Skeletal muscle satellite cell (primary cell): Measurements from ENCODE around the gene ACOX1.

Experiments used
- H3K27me3 ChIP-seq: 2 replicates; pipeline ENCODE4 v1.7.0; 2013; ENCODE audit warnings: low read length; ENCODE audit not compliant: control insufficient read depth, insufficient read depth
- H3K36me3 ChIP-seq: 2 replicates; pipeline ENCODE4 v1.7.0; 2013; ENCODE audit warnings: mild to moderate bottlenecking, control low read depth, low read length; ENCODE audit not compliant: insufficient read depth
- H3K4me1 ChIP-seq: 2 replicates; pipeline ENCODE4 v1.7.0; 2013; ENCODE audit warnings: low read length; ENCODE audit not compliant: control insufficient read depth, insufficient read depth
- H3K4me2 ChIP-seq: 2 replicates; pipeline ENCODE4 v1.7.0; 2013; ENCODE audit warnings: mild to moderate bottlenecking, low read length
- H3K4me3 ChIP-seq: 2 replicates; pipeline ENCODE4 v1.7.0; 2013; ENCODE audit warnings: low read length
- H3K9ac ChIP-seq: 2 replicates; pipeline ENCODE4 v1.7.0; 2013; ENCODE audit warnings: mild to moderate bottlenecking, low read depth, low read length, moderate library complexity
- H3K9me3 ChIP-seq: replicated peaks from 2 replicates; pipeline ENCODE4 v1.7.0; 2013; ENCODE audit warnings: mild to moderate bottlenecking, control low read depth, low read length

Gene ACOX1

GRCh38 chr17:76007131-76007849, 28.3 kb upstream of the ACOX1 start:
- Histone ChIP-seq H3K4me2 (no peak overlapping the region), H3K4me1 (peaks cover 12% of the 10 kb centered on the region), H3K36me3 (peaks cover under 1% of the 10 kb centered on the region), H3K9ac (no peak overlapping the region), H3K4me3 (no peak overlapping the region), H3K9me3 (no peaks in the 10 kb centered on the region), H3K27me3 (no peaks in the 10 kb centered on the region)

- Histone ChIP-seq H3K4me3 (no peak overlapping the region), H3K9me3 (no peaks in the 10 kb centered on the region), H3K36me3 (peaks cover 3% of the 10 kb centered on the region), H3K9ac (no peak overlapping the region), H3K27me3 (no peaks in the 10 kb centered on the region), H3K4me2 (no peak overlapping the region), H3K4me1 (peaks cover 12% of the 10 kb centered on the region)
Measured at GRCh38 chr17:76005263-76006149, 26.5 kb upstream of the ACOX1 start.

DNA sequence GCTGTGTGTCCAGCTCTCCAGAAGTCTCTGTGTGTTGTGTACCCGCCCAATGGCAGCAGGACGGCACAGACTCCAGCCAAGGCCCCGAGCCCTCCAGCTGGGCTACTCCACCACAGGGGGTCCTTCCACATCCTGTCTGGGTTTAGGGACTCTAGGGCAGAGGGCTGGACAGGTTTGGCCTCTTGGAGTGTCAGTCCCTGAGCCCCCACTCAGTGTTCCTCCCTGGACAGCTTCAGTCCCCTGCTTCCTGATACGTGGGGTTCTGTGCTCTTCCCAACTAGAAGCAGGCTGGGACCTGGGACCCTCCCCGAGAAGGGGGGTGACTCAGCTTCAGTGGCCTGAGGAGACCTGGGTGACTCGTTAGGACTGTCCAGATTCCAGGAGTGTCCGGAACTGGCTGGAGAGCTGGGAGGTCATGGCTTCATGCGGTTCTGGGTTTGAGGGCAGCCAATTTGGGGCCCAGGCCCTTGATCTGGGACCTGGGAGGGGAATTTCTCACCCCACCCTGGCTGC, 25.8 kb upstream of the ACOX1 start:
- Histone ChIP-seq H3K4me3 (no peak overlapping the region), H3K9me3 (no peaks in the 10 kb centered on the region), H3K4me1 (peaks cover 12% of the 10 kb centered on the region)

GRCh38 chr17:76003915-76004314, 24.9 kb upstream of the ACOX1 start:
- Histone ChIP-seq H3K4me2 (no peak overlapping the region), H3K36me3 (peaks cover 8% of the 10 kb centered on the region), H3K4me1 (peaks cover 12% of the 10 kb centered on the region), H3K4me3 (no peak overlapping the region), H3K9me3 (no peaks in the 10 kb centered on the region), H3K27me3 (no peaks in the 10 kb centered on the region), H3K9ac (no peak overlapping the region)

More for the DNA sequence above, 25.8 kb upstream of the ACOX1 start:
- H3K9ac ChIP-seq, result no peak overlapping the region
- no peaks in the 10 kb centered on the region for H3K27me3 ChIP-seq
- no peak overlapping the region for H3K4me2 ChIP-seq
- peaks cover 8% of the 10 kb centered on the region for H3K36me3 ChIP-seq

DNA sequence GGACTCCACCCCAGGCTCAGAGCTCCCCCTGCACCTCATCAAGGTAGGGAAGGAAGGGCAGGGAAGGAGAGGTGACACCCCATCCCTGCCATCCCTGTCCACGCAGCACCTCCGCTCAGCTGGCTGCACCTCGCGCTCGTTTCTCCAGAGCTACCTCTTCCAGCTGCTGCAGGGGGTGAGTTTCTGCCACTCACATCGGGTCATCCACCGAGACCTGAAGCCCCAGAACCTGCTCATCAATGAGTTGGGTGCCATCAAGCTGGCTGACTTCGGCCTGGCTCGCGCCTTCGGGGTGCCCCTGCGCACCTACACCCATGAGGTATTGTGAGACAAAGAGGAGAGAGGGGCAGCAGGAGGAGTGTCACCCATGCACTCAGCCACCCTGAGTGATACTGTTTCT, 23.1 kb upstream of the ACOX1 start:
- no peaks in the 10 kb centered on the region for H3K9me3 ChIP-seq
- H3K27me3 ChIP-seq, result no peaks in the 10 kb centered on the region
- H3K9ac ChIP-seq, result no peak overlapping the region
- peaks cover 16% of the 10 kb centered on the region for H3K4me1 ChIP-seq
- no peak overlapping the region for H3K4me2 ChIP-seq
- H3K36me3 ChIP-seq, result peaks cover 8% of the 10 kb centered on the region
- no peak overlapping the region for H3K4me3 ChIP-seq

DNA sequence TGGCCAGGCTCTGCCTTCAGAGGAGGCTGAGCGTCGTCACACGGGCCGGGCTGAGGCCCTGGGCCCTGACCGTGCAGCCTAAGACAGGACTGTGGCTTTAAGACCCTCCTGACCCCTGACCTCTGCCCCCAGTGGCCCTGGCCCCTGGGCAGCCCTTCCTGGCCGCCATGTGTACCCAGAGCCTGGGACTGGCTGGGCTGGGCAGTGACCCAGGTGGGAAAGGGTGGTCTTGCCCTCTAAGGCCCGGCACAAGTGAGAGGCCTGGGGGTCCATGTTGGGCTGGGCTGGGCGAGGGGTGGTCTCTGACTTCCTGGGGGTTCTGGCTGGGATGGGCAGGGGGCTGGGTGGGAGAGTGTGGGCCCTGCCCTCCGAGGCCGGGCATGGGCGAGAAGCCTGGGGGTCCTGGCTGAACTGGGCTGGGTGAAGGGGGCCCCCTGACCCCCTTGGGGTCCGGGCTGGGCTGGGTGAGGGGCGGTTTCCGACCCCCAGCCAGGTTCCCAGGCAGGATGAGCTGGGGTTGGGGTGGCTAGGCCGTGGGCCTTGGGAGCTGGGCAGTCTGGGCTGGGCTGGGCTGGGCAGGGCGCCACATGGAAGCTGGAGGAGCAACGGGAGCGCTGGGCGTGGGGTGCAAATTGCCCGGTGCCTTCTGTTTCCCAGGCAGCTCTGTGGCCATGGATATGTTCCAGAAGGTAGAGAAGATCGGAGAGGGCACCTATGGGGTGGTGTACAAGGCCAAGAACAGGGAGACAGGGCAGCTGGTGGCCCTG, 22.0 kb upstream of the ACOX1 start, which contains the start of gene CDK3:
CDK3 (plus strand) TSS at position 101 of the 767 bp plus-strand sequence; CDS start at position 672, 571 bp downstream.
- no peak within 1 kb of the TSS for H3K4me2 ChIP-seq
- peaks cover 8% of the 10 kb centered on the region for H3K36me3 ChIP-seq
- H3K4me3 ChIP-seq, result no peak within 1 kb of the TSS
- H3K4me1 ChIP-seq, result peaks cover 22% of the 10 kb centered on the region
- no peaks in the 10 kb centered on the region for H3K9me3 ChIP-seq
- no peak within 1 kb of the TSS for H3K9ac ChIP-seq
- H3K27me3 ChIP-seq, result no peaks in the 10 kb centered on the region

DNA sequence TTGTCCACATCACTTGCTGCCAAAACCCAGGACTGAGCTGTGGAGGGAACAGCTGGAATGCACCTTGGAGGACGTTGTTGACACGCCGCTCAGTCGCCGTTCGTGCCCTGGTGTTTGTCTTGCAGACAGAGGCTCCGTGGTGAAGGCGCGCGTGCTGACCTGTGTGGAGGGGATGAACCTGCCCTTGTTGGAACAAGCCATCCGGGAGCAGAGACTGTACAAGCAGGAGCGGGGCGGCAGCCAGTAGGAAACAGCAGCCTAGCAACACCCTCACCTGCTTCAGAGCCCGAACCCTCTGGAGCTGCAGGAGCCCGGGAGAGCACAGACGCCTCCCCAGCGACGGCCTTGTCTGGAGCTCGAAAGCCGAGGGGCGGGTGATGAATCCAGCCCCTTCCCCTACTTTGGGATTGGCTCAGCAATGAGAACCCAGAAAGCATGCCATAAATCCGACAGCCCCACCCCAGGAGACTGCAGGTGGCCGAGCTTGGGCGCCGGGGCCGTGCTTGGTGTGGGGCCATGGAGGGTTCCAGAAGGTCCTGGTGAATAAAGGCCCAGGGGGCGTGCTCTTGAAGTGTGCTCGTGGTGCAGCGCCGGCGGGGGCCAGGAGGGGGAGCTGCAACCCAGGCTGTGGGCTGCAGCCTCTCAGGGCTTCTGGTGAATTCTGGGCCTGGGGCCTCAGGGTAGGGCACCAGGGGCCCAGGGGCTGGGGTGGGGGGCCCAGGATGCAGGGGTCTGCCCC, 21.2 kb upstream of the ACOX1 start:
- Histone ChIP-seq H3K4me2 (no peak overlapping the region), H3K9ac (no peak overlapping the region), H3K4me1 (peaks cover 17% of the 10 kb centered on the region), H3K4me3 (no peak overlapping the region), H3K36me3 (peaks cover 8% of the 10 kb centered on the region), H3K27me3 (no peaks in the 10 kb centered on the region), H3K9me3 (no peaks in the 10 kb centered on the region)

- no peaks in the 10 kb centered on the region for H3K9me3 ChIP-seq
- H3K36me3 ChIP-seq, result peaks cover 9% of the 10 kb centered on the region
Measured at GRCh38 chr17:75998327-75998795, 19.4 kb upstream of the ACOX1 start.

GRCh38 chr17:75996665-75997590, 18.0 kb upstream of the ACOX1 start:
- no peaks in the 10 kb centered on the region for H3K9me3 ChIP-seq
- H3K4me2 ChIP-seq, result peak overlapping the region; percentile 41
- H3K36me3 ChIP-seq, result peaks cover 8% of the 10 kb centered on the region
- H3K4me3 ChIP-seq, result no peak overlapping the region
- H3K27me3 ChIP-seq, result no peaks in the 10 kb centered on the region
- peaks cover 10% of the 10 kb centered on the region for H3K4me1 ChIP-seq
- no peak overlapping the region for H3K9ac ChIP-seq

More at GRCh38 chr17:75998327-75998795, 19.4 kb upstream of the ACOX1 start:
- H3K27me3 ChIP-seq, result no peaks in the 10 kb centered on the region
- H3K9ac ChIP-seq, result no peak overlapping the region
- no peak overlapping the region for H3K4me3 ChIP-seq
- H3K4me2 ChIP-seq, result no peak overlapping the region
- peaks cover 10% of the 10 kb centered on the region for H3K4me1 ChIP-seq
